CD14-positive monocyte (primary cell): ENCODE results near the gene CCDC194. TPM values are rescaled to one million over a fixed set of nuclear protein-coding genes. Genes with fewer than 3 reads are reported as not detected.

Source experiments
- DNase-seq, 3 donors: peaks; one replicate each; pipeline ENCODE4 v3.0.0-alpha.2; 2011 to 2022
- H2AFZ ChIP-seq: 2 replicates; pipeline ENCODE4 v1.6.0; 2012; ENCODE audit warnings: mild to moderate bottlenecking, low read depth, low read length, inconsistent platforms; ENCODE audit not compliant: insufficient read depth, poor library complexity, severe bottlenecking
- H3K27ac ChIP-seq, 2 donors: 1 replicate in 1 of 2; 2 replicates in 1 of 2; pipeline ENCODE4 v1.5.1; 2012 to 2013; ENCODE audit warnings: low read length in 2 of 2, control low read depth in 1 of 2, inconsistent platforms in 1 of 2, low read depth in 1 of 2, mild to moderate bottlenecking in 1 of 2
- H3K27me3 ChIP-seq, 2 donors: one replicate each; pipeline versions ENCODE4 v1.6.0 to v1.6.1; 2011 to 2013; ENCODE audit warnings: low read length in 2 of 2; ENCODE audit not compliant: control insufficient read depth in 2 of 2, insufficient read depth in 2 of 2
- H3K36me3 ChIP-seq, 2 donors: replicated peaks in 1 of 2; 1 replicate in 1 of 2; 2 replicates in 1 of 2; pipeline versions ENCODE4 v1.5.1 to v1.6.1; 2012 to 2013; ENCODE audit warnings: low read length in 2 of 2, control low read depth in 1 of 2, inconsistent platforms in 1 of 2, mild to moderate bottlenecking in 1 of 2; ENCODE audit not compliant: insufficient read depth in 2 of 2, control insufficient read depth in 1 of 2
- H3K4me1 ChIP-seq, 2 donors: 1 replicate in 1 of 2; 2 replicates in 1 of 2; pipeline versions ENCODE4 v1.5.1 to v1.6.1; 2012 to 2013; ENCODE audit warnings: low read length in 2 of 2, control low read depth in 1 of 2, inconsistent platforms in 1 of 2, mild to moderate bottlenecking in 1 of 2, moderate library complexity in 1 of 2; ENCODE audit not compliant: insufficient read depth in 2 of 2, control insufficient read depth in 1 of 2
- H3K4me2 ChIP-seq: replicated peaks from 2 replicates; pipeline ENCODE3; 2012; ENCODE audit warnings: low read length, moderate library complexity, mild to moderate bottlenecking; ENCODE audit not compliant: poor library complexity, severe bottlenecking; ENCODE audit errors: extremely low read depth
- H3K4me3 ChIP-seq, 3 experiments: fragments of 200-600 bp in 1 of 3; sonication (generic) in 1 of 3; replicated peaks in 1 of 3; 1 replicate in 2 of 3; 2 replicates in 1 of 3; pipeline ENCODE4 v1.5.1; 2011 to 2013; ENCODE audit warnings: low read length in 3 of 3, mild to moderate bottlenecking in 3 of 3, control low read depth in 2 of 3, low read depth in 2 of 3, inconsistent platforms in 1 of 3, moderate library complexity in 1 of 3
- H3K79me2 ChIP-seq: 2 replicates; pipeline ENCODE4 v1.6.0; 2012; ENCODE audit warnings: mild to moderate bottlenecking, control low read depth, inconsistent platforms, low read length, moderate library complexity; ENCODE audit not compliant: insufficient read depth
- H3K9ac ChIP-seq: 2 replicates; pipeline ENCODE4 v1.6.0; 2017; ENCODE audit warnings: low read length, mild to moderate bottlenecking; ENCODE audit not compliant: insufficient read depth, poor library complexity, severe bottlenecking
- H3K9me3 ChIP-seq, 2 donors: replicated peaks in 1 of 2; 1 replicate in 1 of 2; 2 replicates in 1 of 2; pipeline versions ENCODE4 v1.5.1 to v1.6.1; 2012 to 2013; ENCODE audit warnings: low read length in 2 of 2, control low read depth in 1 of 2; ENCODE audit not compliant: control insufficient read depth in 1 of 2, insufficient read depth in 1 of 2
- H4K20me1 ChIP-seq: 2 replicates; pipeline ENCODE4 v1.6.0; 2012; ENCODE audit warnings: mild to moderate bottlenecking, low read length, control low read depth, moderate library complexity; ENCODE audit not compliant: insufficient read depth
- H3K27ac Mint-ChIP-seq, 7 donors: one replicate each; pipeline ENCODE4 v1.8.0; 2020; ENCODE audit warnings: mild to moderate bottlenecking in 7 of 7, mixed read lengths in 7 of 7, moderate library complexity in 6 of 7, inconsistent platforms in 2 of 7
- H3K27me3 Mint-ChIP-seq, 3 donors: one replicate each; pipeline ENCODE4 v1.8.0; 2021 to 2022; ENCODE audit warnings: low read depth in 3 of 3, mild to moderate bottlenecking in 3 of 3, mixed read lengths in 3 of 3, moderate library complexity in 3 of 3, inconsistent platforms in 1 of 3
- H3K36me3 Mint-ChIP-seq, 2 donors: one replicate each; pipeline ENCODE4 v1.8.0; 2020; ENCODE audit warnings: mixed read lengths in 2 of 2, inconsistent platforms in 1 of 2, mild to moderate bottlenecking in 1 of 2
- H3K4me1 Mint-ChIP-seq: one replicate; pipeline ENCODE4 v1.8.0; 2020; ENCODE audit warnings: mild to moderate bottlenecking, mixed read lengths
- H3K4me3 Mint-ChIP-seq, 2 donors: one replicate each; pipeline ENCODE4 v1.8.0; 2020; ENCODE audit warnings: mild to moderate bottlenecking in 2 of 2, mixed read lengths in 2 of 2, moderate library complexity in 1 of 2
- H3K9me3 Mint-ChIP-seq, 7 donors: one replicate each; pipeline ENCODE4 v1.8.0; 2020 to 2022; ENCODE audit warnings: mixed read lengths in 7 of 7, mild to moderate bottlenecking in 6 of 7, moderate library complexity in 6 of 7, inconsistent platforms in 2 of 7
- WGBS: methylation state at CpG from one replicate; pipeline ENCODE4 v1.1.5; 2013; ENCODE audit warnings: missing lambda C conversion rate; ENCODE audit not compliant: insufficient coverage; 5-methylcytosine and 5-hydroxymethylcytosine counted together
- intact Hi-C, 2 donors: fragments of 100-400 bp; cut with micrococcal nuclease; formaldehyde crosslinking; loops; one replicate each; pipeline versions ENCODE4 v1.15.0 to v1.15.1; 2023
- polyA plus RNA-seq, 3 donors: library from polyadenylated mRNA; depleted of rRNA in 1 of 3; unstranded in 2 of 3; stranded (reverse) in 1 of 3; fragments of 300-500 nt in 2 of 3; fragments of >200 nt in 1 of 3; fragmentation: Illumina TruSeq in 2 of 3; gene quantifications; 1 replicate in 2 of 3; 2 replicates in 1 of 3; pipeline ENCODE4 v1.2.3, GENCODE V29; 2012 to 2021
- TF ChIP-seq, protein P1 (sequence below): fragments of 200-600 bp; IDR thresholded peaks from one replicate; pipeline ENCODE4 v1.8.0; 2022; ENCODE audit warnings: antibody characterized with exemption, mild to moderate bottlenecking

Gene CCDC194
- polyA plus RNA-seq, 3 donors: 0.52 TPM; not detected in 2

DNA sequence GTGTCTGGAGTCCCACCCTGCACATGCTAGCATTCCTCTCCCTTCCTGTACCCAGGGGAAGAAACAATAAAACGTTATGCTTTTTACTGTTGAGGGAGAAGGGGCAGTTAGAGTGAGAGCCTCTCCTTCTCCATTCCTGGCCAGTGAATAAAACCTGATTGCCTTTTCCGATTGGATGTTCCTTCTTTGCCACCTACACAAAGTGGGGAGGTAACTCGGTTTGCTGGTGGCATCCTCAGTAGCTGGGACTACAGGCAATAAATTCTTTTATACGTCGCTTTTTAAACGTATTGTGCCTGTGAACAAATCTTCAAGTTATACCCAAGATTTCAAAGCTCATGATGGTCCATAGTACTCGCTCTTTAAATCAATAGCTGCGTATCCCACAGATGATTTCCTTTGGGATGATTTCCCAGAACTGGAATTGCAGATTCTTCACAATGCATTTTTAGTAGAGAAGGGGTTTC, 25.2 kb upstream of the CCDC194 start:
- Histone ChIP-seq H3K79me2 (no peaks in the 10 kb centered on the region), H3K4me3 (peak overlapping the region; percentile 54 to 83 (median 65)), H3K9me3 (no peaks in the 10 kb centered on the region), H2AFZ (peak overlapping the region; percentile 99), H3K4me1 (peaks cover 15 to 21% of the 10 kb centered on the region in 2 donors), H3K4me2 (peak overlapping the region; percentile 94), H3K27me3 (no peaks in the 10 kb centered on the region), H3K36me3 (peaks cover 16 to 40% of the 10 kb centered on the region in 2 donors), H3K9ac (peak overlapping the region; percentile 79), H3K27ac (peak overlapping the region; percentile 59 to 83), H4K20me1 (no peaks in the 10 kb centered on the region)
- Mint-ChIP-seq H3K4me3 (peak overlapping the region; percentile 81 to 94), H3K4me1 (peaks cover 20% of the 10 kb centered on the region), H3K27me3 (peaks cover 0 to 2% (median 0%) of the 10 kb centered on the region in 3 donors), H3K9me3 (no peaks in the 10 kb centered on the region), H3K27ac (peak overlapping the region; percentile 83 to 97 (median 94)), H3K36me3 (peaks cover 34 to 50% of the 10 kb centered on the region in 2 donors)
- intact Hi-C loops: loop anchor here in 1 of 2 donors (2.0 to 5.0 kb wide), 2 partner anchors 14 to 1498 kb away; partner anchors contain the start of genes BST2, COPE and DDX49
- no peak for DNase-seq
- TF ChIP-seq, protein P1, sequence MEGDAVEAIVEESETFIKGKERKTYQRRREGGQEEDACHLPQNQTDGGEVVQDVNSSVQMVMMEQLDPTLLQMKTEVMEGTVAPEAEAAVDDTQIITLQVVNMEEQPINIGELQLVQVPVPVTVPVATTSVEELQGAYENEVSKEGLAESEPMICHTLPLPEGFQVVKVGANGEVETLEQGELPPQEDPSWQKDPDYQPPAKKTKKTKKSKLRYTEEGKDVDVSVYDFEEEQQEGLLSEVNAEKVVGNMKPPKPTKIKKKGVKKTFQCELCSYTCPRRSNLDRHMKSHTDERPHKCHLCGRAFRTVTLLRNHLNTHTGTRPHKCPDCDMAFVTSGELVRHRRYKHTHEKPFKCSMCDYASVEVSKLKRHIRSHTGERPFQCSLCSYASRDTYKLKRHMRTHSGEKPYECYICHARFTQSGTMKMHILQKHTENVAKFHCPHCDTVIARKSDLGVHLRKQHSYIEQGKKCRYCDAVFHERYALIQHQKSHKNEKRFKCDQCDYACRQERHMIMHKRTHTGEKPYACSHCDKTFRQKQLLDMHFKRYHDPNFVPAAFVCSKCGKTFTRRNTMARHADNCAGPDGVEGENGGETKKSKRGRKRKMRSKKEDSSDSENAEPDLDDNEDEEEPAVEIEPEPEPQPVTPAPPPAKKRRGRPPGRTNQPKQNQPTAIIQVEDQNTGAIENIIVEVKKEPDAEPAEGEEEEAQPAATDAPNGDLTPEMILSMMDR: no peak
- 0% methylated on average over 1 of the region's 8 CpGs for WGBS

DNA sequence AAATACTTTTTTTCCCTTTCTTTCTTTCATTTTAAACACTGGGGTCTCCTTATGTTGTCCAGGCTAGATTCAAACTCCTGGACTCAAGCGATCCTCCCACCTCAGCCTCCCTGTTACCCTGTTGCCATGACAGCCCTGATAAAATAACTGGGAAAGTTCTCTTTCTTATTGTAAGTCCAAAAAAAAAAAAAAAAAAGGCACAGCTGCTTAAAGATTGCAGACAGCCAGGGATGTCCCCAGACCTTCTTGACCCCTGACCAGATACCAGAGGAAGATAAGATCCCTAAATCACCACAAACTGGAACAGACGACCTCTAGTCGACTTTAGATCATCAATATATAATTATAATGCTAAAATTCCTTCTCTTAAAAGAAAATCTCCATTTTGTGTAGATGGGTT, 24.7 kb upstream of the CCDC194 start:
- intact Hi-C loops: loop anchor here in 1 of 2 donors (2.0 to 5.0 kb wide), 2 partner anchors 14 to 1499 kb away; partner anchors contain the start of genes BST2, COPE and DDX49
- peak overlapping the region in 3 of 7 donors; percentile 41 to 96 (median 94) for H3K27ac Mint-ChIP-seq
- Histone ChIP-seq H3K4me1 (peaks cover 15 to 21% of the 10 kb centered on the region in 2 donors), H3K9ac (no peak overlapping the region), H3K4me3 (peak overlapping the region in 1 of 3 experiments; percentile 83), H3K79me2 (no peaks in the 10 kb centered on the region), H3K27me3 (no peaks in the 10 kb centered on the region), H3K9me3 (no peaks in the 10 kb centered on the region), H2AFZ (peak overlapping the region; percentile 99), H3K27ac (no peak overlapping the region), H3K36me3 (peaks cover 17 to 40% of the 10 kb centered on the region in 2 donors), H4K20me1 (no peaks in the 10 kb centered on the region), H3K4me2 (peak overlapping the region; percentile 94)
- H3K36me3 Mint-ChIP-seq: peaks cover 35 to 51% of the 10 kb centered on the region in 2 donors
- no CpG with 5 or more reads among the region's 3 CpGs for WGBS
- TF ChIP-seq, protein P1: no peak
- H3K9me3 Mint-ChIP-seq: no peaks in the 10 kb centered on the region
- peaks cover 0 to 2% (median 0%) of the 10 kb centered on the region in 3 donors for H3K27me3 Mint-ChIP-seq
- DNase-seq: no peak
- no peak overlapping the region for H3K4me3 Mint-ChIP-seq
- peaks cover 20% of the 10 kb centered on the region for H3K4me1 Mint-ChIP-seq
